ENCODE data around the gene SV2C.

DNA sequence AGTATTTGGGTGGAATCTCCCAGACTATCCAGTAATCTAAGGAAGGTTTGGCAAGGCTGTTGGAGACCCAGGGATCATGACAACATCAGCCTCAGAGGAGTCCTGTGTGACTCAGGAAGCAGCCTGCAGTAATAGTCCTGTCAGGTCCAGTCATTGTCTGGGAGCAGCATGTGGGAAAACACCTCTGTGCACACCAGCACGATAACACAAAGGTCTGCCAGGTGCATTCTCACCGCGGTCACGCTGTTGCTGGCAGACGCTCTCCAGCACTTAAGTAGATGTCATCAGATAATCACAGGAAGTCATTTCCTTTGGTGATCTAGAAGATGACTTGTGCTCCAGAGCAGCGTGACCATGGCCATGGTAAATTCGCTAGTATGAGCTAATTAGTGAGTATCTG lies 220.7 kb downstream of the SV2C start:
- TF ChIP-seq, protein P1, sequence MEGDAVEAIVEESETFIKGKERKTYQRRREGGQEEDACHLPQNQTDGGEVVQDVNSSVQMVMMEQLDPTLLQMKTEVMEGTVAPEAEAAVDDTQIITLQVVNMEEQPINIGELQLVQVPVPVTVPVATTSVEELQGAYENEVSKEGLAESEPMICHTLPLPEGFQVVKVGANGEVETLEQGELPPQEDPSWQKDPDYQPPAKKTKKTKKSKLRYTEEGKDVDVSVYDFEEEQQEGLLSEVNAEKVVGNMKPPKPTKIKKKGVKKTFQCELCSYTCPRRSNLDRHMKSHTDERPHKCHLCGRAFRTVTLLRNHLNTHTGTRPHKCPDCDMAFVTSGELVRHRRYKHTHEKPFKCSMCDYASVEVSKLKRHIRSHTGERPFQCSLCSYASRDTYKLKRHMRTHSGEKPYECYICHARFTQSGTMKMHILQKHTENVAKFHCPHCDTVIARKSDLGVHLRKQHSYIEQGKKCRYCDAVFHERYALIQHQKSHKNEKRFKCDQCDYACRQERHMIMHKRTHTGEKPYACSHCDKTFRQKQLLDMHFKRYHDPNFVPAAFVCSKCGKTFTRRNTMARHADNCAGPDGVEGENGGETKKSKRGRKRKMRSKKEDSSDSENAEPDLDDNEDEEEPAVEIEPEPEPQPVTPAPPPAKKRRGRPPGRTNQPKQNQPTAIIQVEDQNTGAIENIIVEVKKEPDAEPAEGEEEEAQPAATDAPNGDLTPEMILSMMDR (IDR thresholded peaks at IDR 0.05), result no peak
- TF ChIP-seq TEAD4 (CRISPR knock-in tag; IDR thresholded peaks at IDR 0.05), result no peak
- TF ChIP-seq, protein P2, sequence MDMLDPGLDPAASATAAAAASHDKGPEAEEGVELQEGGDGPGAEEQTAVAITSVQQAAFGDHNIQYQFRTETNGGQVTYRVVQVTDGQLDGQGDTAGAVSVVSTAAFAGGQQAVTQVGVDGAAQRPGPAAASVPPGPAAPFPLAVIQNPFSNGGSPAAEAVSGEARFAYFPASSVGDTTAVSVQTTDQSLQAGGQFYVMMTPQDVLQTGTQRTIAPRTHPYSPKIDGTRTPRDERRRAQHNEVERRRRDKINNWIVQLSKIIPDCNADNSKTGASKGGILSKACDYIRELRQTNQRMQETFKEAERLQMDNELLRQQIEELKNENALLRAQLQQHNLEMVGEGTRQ (CRISPR knock-in tag; IDR thresholded peaks at IDR 0.05), result no peak
- no peak for TF ChIP-seq FOXK1 (CRISPR knock-in tag; IDR thresholded peaks at IDR 0.05)
- TF ChIP-seq GTF2I (CRISPR knock-in tag; conservative IDR thresholded peaks at IDR 0.05), result no peak
- no peak for TF ChIP-seq ESRRA (CRISPR knock-in tag; IDR thresholded peaks at IDR 0.05; ENCODE audit: borderline replicate concordance)
- no peak for TF ChIP-seq FOXP1 (CRISPR knock-in tag; IDR thresholded peaks at IDR 0.05; ENCODE audit: borderline replicate concordance)
- TF ChIP-seq ETV6 (CRISPR knock-in tag; IDR thresholded peaks at IDR 0.05), result no peak
- TF ChIP-seq, protein P3, sequence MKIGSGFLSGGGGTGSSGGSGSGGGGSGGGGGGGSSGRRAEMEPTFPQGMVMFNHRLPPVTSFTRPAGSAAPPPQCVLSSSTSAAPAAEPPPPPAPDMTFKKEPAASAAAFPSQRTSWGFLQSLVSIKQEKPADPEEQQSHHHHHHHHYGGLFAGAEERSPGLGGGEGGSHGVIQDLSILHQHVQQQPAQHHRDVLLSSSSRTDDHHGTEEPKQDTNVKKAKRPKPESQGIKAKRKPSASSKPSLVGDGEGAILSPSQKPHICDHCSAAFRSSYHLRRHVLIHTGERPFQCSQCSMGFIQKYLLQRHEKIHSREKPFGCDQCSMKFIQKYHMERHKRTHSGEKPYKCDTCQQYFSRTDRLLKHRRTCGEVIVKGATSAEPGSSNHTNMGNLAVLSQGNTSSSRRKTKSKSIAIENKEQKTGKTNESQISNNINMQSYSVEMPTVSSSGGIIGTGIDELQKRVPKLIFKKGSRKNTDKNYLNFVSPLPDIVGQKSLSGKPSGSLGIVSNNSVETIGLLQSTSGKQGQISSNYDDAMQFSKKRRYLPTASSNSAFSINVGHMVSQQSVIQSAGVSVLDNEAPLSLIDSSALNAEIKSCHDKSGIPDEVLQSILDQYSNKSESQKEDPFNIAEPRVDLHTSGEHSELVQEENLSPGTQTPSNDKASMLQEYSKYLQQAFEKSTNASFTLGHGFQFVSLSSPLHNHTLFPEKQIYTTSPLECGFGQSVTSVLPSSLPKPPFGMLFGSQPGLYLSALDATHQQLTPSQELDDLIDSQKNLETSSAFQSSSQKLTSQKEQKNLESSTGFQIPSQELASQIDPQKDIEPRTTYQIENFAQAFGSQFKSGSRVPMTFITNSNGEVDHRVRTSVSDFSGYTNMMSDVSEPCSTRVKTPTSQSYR (CRISPR knock-in tag; IDR thresholded peaks at IDR 0.05), result no peak
- no peak for TF ChIP-seq ZNF232 (CRISPR knock-in tag; IDR thresholded peaks at IDR 0.05)
- no peak for TF ChIP-seq ZNF263 (CRISPR knock-in tag; IDR thresholded peaks at IDR 0.05; ENCODE audit: low read depth)
- TF ChIP-seq, protein P4, sequence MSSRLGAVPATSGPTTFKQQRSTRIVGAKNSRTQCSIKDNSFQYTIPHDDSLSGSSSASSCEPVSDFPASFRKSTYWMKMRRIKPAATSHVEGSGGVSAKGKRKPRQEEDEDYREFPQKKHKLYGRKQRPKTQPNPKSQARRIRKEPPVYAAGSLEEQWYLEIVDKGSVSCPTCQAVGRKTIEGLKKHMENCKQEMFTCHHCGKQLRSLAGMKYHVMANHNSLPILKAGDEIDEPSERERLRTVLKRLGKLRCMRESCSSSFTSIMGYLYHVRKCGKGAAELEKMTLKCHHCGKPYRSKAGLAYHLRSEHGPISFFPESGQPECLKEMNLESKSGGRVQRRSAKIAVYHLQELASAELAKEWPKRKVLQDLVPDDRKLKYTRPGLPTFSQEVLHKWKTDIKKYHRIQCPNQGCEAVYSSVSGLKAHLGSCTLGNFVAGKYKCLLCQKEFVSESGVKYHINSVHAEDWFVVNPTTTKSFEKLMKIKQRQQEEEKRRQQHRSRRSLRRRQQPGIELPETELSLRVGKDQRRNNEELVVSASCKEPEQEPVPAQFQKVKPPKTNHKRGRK (CRISPR knock-in tag; IDR thresholded peaks at IDR 0.05; ENCODE audit: borderline replicate concordance), result no peak
- TF ChIP-seq, protein P5, sequence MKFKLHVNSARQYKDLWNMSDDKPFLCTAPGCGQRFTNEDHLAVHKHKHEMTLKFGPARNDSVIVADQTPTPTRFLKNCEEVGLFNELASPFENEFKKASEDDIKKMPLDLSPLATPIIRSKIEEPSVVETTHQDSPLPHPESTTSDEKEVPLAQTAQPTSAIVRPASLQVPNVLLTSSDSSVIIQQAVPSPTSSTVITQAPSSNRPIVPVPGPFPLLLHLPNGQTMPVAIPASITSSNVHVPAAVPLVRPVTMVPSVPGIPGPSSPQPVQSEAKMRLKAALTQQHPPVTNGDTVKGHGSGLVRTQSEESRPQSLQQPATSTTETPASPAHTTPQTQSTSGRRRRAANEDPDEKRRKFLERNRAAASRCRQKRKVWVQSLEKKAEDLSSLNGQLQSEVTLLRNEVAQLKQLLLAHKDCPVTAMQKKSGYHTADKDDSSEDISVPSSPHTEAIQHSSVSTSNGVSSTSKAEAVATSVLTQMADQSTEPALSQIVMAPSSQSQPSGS (CRISPR knock-in tag; IDR thresholded peaks at IDR 0.05; ENCODE audit: borderline replicate concordance, low read depth), result no peak
